ENCODE measurements around the gene CDC37.

GRCh38 chr19:10408511-10409283, 5.4 kb upstream of the CDC37 start:
- TF ChIP-seq POLR2A (IDR thresholded peaks at IDR 0.05; ENCODE audit: low read depth, low read length) = no peak
- TF ChIP-seq POLR2AphosphoS5 (IDR thresholded peaks at IDR 0.05; ENCODE audit: low read depth, low read length) = no peak
- TF ChIP-seq TAF1 (IDR thresholded peaks at IDR 0.05; ENCODE audit: low read depth, low read length) = no peak
- TF ChIP-seq SPI1 (IDR thresholded peaks at IDR 0.05; ENCODE audit: low read depth, low read length) = peak; percentile 94
- no peak for TF ChIP-seq PAX5 (IDR thresholded peaks at IDR 0.05; ENCODE audit: insufficient read depth, low read length, severe bottlenecking)
- peak; percentile 87 for TF ChIP-seq POU2F2 (IDR thresholded peaks at IDR 0.05; ENCODE audit: low read depth, low read length)

All from GM12891 (cell line).